Gastroesophageal sphincter (tissue), 3 donors: Measurements from ENCODE around the gene VCAM1.

Source experiments
- CTCF ChIP-seq, 4 experiments: fragments of 200-600 bp in 2 of 4; fragments of 450-650 bp in 2 of 4; sonication (generic) in 1 of 4; IDR thresholded peaks; one replicate each; pipeline ENCODE4 v1.5.1; 2017 to 2019; ENCODE audit warnings: antibody characterized with exemption in 4 of 4, mild to moderate bottlenecking in 2 of 4, moderate library complexity in 2 of 4
- EP300 ChIP-seq: sonication (generic); formaldehyde crosslinking; IDR thresholded peaks from one replicate; pipeline ENCODE4 v1.6.1; 2017; ENCODE audit warnings: antibody characterized with exemption, mild to moderate bottlenecking
- POLR2A ChIP-seq, 2 donors: fragments of 450-650 bp; IDR thresholded peaks; one replicate each; pipeline ENCODE4 v1.6.1; 2017; ENCODE audit warnings: antibody characterized with exemption in 2 of 2, mild to moderate bottlenecking in 2 of 2, moderate library complexity in 1 of 2
- POLR2AphosphoS5 ChIP-seq: sonication (generic); formaldehyde crosslinking; IDR thresholded peaks from one replicate; pipeline ENCODE4 v1.6.1; 2017; ENCODE audit warnings: antibody characterized with exemption

- TF ChIP-seq CTCF (IDR thresholded peaks at IDR 0.05) (no peak), EP300 (no peak), POLR2A (IDR thresholded peaks at IDR 0.05) (no peak), POLR2AphosphoS5 (no peak)
Observed at GRCh38 chr1:100670083-100670482, 49.5 kb upstream of the VCAM1 start.
